Right lobe of liver (tissue), 6 donors: ENCODE measurements around the gene PFN2. TPM values are rescaled to one million over a fixed set of nuclear protein-coding genes. Genes with fewer than 3 reads are reported as not detected.

Experiments
- ATAC-seq, 4 donors: fragments of 200-7000 bp; cut with Tn5 transposase; one replicate each; pipeline ENCODE4 v1.9.1; 2020; ENCODE audit warnings: mild to moderate bottlenecking in 4 of 4, moderate library complexity in 4 of 4
- DNase-seq, 3 donors: peaks; one replicate each; pipeline ENCODE4 v3.0.0-alpha.2; 2020
- H3K27ac ChIP-seq, 3 donors: fragments of 200-600 bp; one replicate each; pipeline ENCODE4 v1.8.0; 2022
- H3K27me3 ChIP-seq, 2 donors: fragments of 200-600 bp; one replicate each; pipeline ENCODE4 v1.8.0; 2022
- H3K36me3 ChIP-seq, 4 donors: fragments of 200-600 bp; sonication (generic) in 1 of 4; one replicate each; pipeline versions ENCODE4 v1.5.1 to v1.8.0; 2017 to 2022; ENCODE audit warnings: control low read depth in 1 of 4
- H3K4me1 ChIP-seq, 4 donors: fragments of 200-600 bp; sonication (generic) in 1 of 4; one replicate each; pipeline versions ENCODE4 v1.5.1 to v1.8.0; 2017 to 2022; ENCODE audit warnings: control low read depth in 1 of 4
- H3K4me3 ChIP-seq, 3 donors: fragments of 200-600 bp; one replicate each; pipeline ENCODE4 v1.8.0; 2022
- H3K9me3 ChIP-seq, 4 donors: fragments of 200-600 bp; sonication (generic) in 1 of 4; one replicate each; pipeline versions ENCODE4 v1.5.1 to v1.8.0; 2017 to 2022; ENCODE audit warnings: control low read depth in 1 of 4
- CTCF ChIP-seq, 4 donors: fragments of 200-600 bp in 3 of 4; fragments of 450-650 bp in 1 of 4; IDR thresholded peaks; one replicate each; pipeline versions ENCODE4 v1.5.1 to v1.8.0; 2016 to 2022; ENCODE audit warnings: antibody characterized with exemption in 4 of 4, mild to moderate bottlenecking in 2 of 4
- POLR2A ChIP-seq: fragments of 450-650 bp; IDR thresholded peaks from one replicate; pipeline ENCODE4 v1.6.1; 2017; ENCODE audit warnings: antibody characterized with exemption, mild to moderate bottlenecking
- WGBS: methylation state at CpG from one replicate; pipeline ENCODE4 v1.1.6; 2018; ENCODE audit warnings: low coverage, low lambda C conversion rate; ENCODE audit not compliant: insufficient coverage; ENCODE audit errors: missing lambda C conversion rate; 5-methylcytosine and 5-hydroxymethylcytosine counted together
- intact Hi-C, 2 donors: fragments of 100-400 bp; cut with DNase I; formaldehyde crosslinking; loops; one replicate each; pipeline versions ENCODE4 v1.11.2 to v1.14.1; 2022
- long read RNA-seq: library from polyadenylated mRNA; unstranded; transcript quantifications from one replicate; pipeline ENCODE4 v2.0.0, GENCODE V29; 2019
- total RNA-seq, 6 experiments: library from RNA; depleted of rRNA in 2 of 6; stranded (reverse); fragments of >200 nt in 2 of 6; fragmentation: NEBNext Ultra II Directional in 3 of 6; extraction: Animal tissue kit (Norgen Biotek cat#: 25700) in 3 of 6; gene quantifications; one replicate each; pipeline versions ENCODE4 v1.1.0 to v1.2.4, GENCODE V29; 2016 to 2023
- donor health status: DM: no; HTN: yes; CAD: no.
- donor health status: DM: no; HTN: no; CAD: no.
- donor health status: DM: no; HTN: no; CAD: no.
- donor health status: DM: no; HTN: yes; CAD: no.
- donor health status: DM: no; HTN: yes; CAD: no.

The PFN2 gene
- 10 to 100 TPM in 3 of 6 experiments, 1 to 10 TPM in 3; 1.9 to 12.6 (median 8.5) TPM for total RNA-seq
- long read RNA-seq, partial matches to known transcripts, result 0 of 2 reads
- long read RNA-seq, other reads (novel, unspliced or antisense), result 0 of 2 reads

GRCh38 chr3:149970716-149971402 is at the start of gene PFN2:
TSS of gene PFN2 (minus strand) at chr3:149970895. CDS start at chr3:149970856, 39 bp downstream.
- ATAC-seq, result peak; percentile 67 to 85 (median 78)
- peak; percentile 62 to 74 (median 67) for DNase-seq
- peak within 1 kb of the TSS; percentile 68 to 87 (median 76) for H3K4me3 ChIP-seq
- peak within 1 kb of the TSS; percentile 57 to 65 (median 59) for H3K27ac ChIP-seq
- TF ChIP-seq POLR2A (no peak), CTCF (IDR thresholded peaks at IDR 0.05) (no peak)
- no peaks in the 10 kb centered on the region for H3K36me3 ChIP-seq
- no peaks in the 10 kb centered on the region for H3K27me3 ChIP-seq
- H3K4me1 ChIP-seq, result peaks cover 0 to 17% (median 0%) of the 10 kb centered on the region in 4 donors
- intact Hi-C loops, result no loop called here
- WGBS, result 0% methylated on average over 9 of the region's 102 CpGs
- no peaks in the 10 kb centered on the region for H3K9me3 ChIP-seq

- no peaks in the 10 kb centered on the region for H3K36me3 ChIP-seq
- no peaks in the 10 kb centered on the region for H3K9me3 ChIP-seq
- no peak for ATAC-seq
- H3K27ac ChIP-seq, result no peak overlapping the region
- intact Hi-C loops, result no loop called here
- WGBS, result 75% methylated on average over 2 of the region's 2 CpGs
- no peak for DNase-seq
- no peak for TF ChIP-seq CTCF (IDR thresholded peaks at IDR 0.05)
- no peak for TF ChIP-seq POLR2A
- no peaks in the 10 kb centered on the region for H3K4me1 ChIP-seq
- H3K27me3 ChIP-seq, result no peaks in the 10 kb centered on the region
- H3K4me3 ChIP-seq, result no peak overlapping the region
Observed at GRCh38 chr3:150015901-150016300, 45.2 kb upstream of the PFN2 start.

GRCh38 chr3:150014782-150015181 is 44.1 kb upstream of the PFN2 start:
- H3K4me1 ChIP-seq, result no peaks in the 10 kb centered on the region
- DNase-seq (no peak), ATAC-seq (no peak)
- H3K36me3 ChIP-seq, result no peaks in the 10 kb centered on the region
- H3K27ac ChIP-seq, result no peak overlapping the region
- no peaks in the 10 kb centered on the region for H3K9me3 ChIP-seq
- TF ChIP-seq POLR2A, result no peak
- H3K4me3 ChIP-seq, result no peak overlapping the region
- H3K27me3 ChIP-seq, result no peaks in the 10 kb centered on the region
- intact Hi-C loops, result no loop called here

GRCh38 chr3:150013801-150014200 is 43.1 kb upstream of the PFN2 start:
- ATAC-seq, result no peak
- Histone ChIP-seq H3K4me3 (no peak overlapping the region), H3K4me1 (no peaks in the 10 kb centered on the region), H3K27me3 (no peaks in the 10 kb centered on the region), H3K27ac (no peak overlapping the region), H3K9me3 (no peaks in the 10 kb centered on the region), H3K36me3 (no peaks in the 10 kb centered on the region)
- intact Hi-C loops, result no loop called here
- DNase-seq, result no peak
- 83% methylated on average over 2 of the region's 2 CpGs for WGBS
- TF ChIP-seq POLR2A (no peak), CTCF (IDR thresholded peaks at IDR 0.05) (no peak)

- no peak for ATAC-seq
- TF ChIP-seq POLR2A (no peak), CTCF (IDR thresholded peaks at IDR 0.05) (no peak)
- intact Hi-C loops, result no loop called here
- Histone ChIP-seq H3K27ac (no peak overlapping the region), H3K27me3 (no peaks in the 10 kb centered on the region), H3K9me3 (no peaks in the 10 kb centered on the region), H3K4me3 (no peak overlapping the region), H3K4me1 (no peaks in the 10 kb centered on the region), H3K36me3 (no peaks in the 10 kb centered on the region)
- no peak for DNase-seq
Observed at GRCh38 chr3:150006794-150007193, 36.1 kb upstream of the PFN2 start.
